Liver (tissue), 9 donors: ENCODE data around the gene LRRC4. TPM values are rescaled to one million over a fixed set of nuclear protein-coding genes. Genes with fewer than 3 reads are reported as not detected.

Experiments
- DNase-seq: peaks from one replicate; pipeline ENCODE4 v3.0.0-alpha.2; 2017; ENCODE audit warnings: low spot score
- H3K27ac ChIP-seq, 2 donors: one replicate each; pipeline ENCODE4 v1.7.0; 2013; ENCODE audit warnings: inconsistent platforms in 2 of 2, low read length in 2 of 2, control low read depth in 1 of 2, low read depth in 1 of 2, mild to moderate bottlenecking in 1 of 2
- H3K27me3 ChIP-seq, 4 donors: one replicate each; pipeline versions ENCODE4 v1.6.1 to v1.7.0; 2013; ENCODE audit warnings: low read length in 3 of 4, inconsistent platforms in 1 of 4, mild to moderate bottlenecking in 1 of 4, moderate library complexity in 1 of 4; ENCODE audit not compliant: control insufficient read depth in 4 of 4, insufficient read depth in 4 of 4
- H3K36me3 ChIP-seq, 4 donors: one replicate each; pipeline versions ENCODE4 v1.6.1 to v1.7.0; 2013; ENCODE audit warnings: low read length in 3 of 4, mild to moderate bottlenecking in 3 of 4, low read depth in 1 of 4, moderate library complexity in 1 of 4; ENCODE audit not compliant: control insufficient read depth in 4 of 4, insufficient read depth in 3 of 4
- H3K4me1 ChIP-seq, 4 donors: one replicate each; pipeline versions ENCODE4 v1.6.1 to v1.7.0; 2013; ENCODE audit warnings: low read length in 3 of 4, mild to moderate bottlenecking in 3 of 4, moderate library complexity in 1 of 4; ENCODE audit not compliant: control insufficient read depth in 4 of 4, insufficient read depth in 4 of 4
- H3K4me3 ChIP-seq, 3 donors: one replicate each; pipeline versions ENCODE4 v1.6.1 to v1.7.0; 2013; ENCODE audit warnings: low read length in 3 of 3, control low read depth in 1 of 3, low read depth in 1 of 3, mild to moderate bottlenecking in 1 of 3
- H3K9ac ChIP-seq, 2 donors: one replicate each; pipeline ENCODE4 v1.7.0; 2013; ENCODE audit warnings: low read length in 2 of 2, mild to moderate bottlenecking in 2 of 2, moderate library complexity in 2 of 2, control low read depth in 1 of 2, low read depth in 1 of 2
- H3K9me3 ChIP-seq, 4 donors: one replicate each; pipeline versions ENCODE4 v1.6.1 to v1.7.0; 2013; ENCODE audit warnings: low read length in 3 of 4; ENCODE audit not compliant: control insufficient read depth in 4 of 4
- EGR1 ChIP-seq, 2 donors: IDR thresholded peaks; 2 replicates each; pipeline ENCODE4 v1.6.1; 2016 to 2018; ENCODE audit warnings: antibody characterized with exemption in 2 of 2, low read depth in 2 of 2
- FOXA1 ChIP-seq: IDR thresholded peaks from 2 replicates; pipeline ENCODE4 v1.6.1; 2016; ENCODE audit warnings: antibody characterized with exemption
- FOXA2 ChIP-seq: IDR thresholded peaks from 2 replicates; pipeline ENCODE4 v1.6.1; 2016; ENCODE audit warnings: antibody characterized with exemption
- GABPA ChIP-seq, 2 donors: IDR thresholded peaks in 1 of 2; conservative IDR thresholded peaks in 1 of 2; 2 replicates each; pipeline ENCODE4 v1.6.1; 2016; ENCODE audit warnings: antibody characterized with exemption in 2 of 2, mild to moderate bottlenecking in 1 of 2, moderate library complexity in 1 of 2
- HNF4A ChIP-seq, 2 donors: conservative IDR thresholded peaks; 2 replicates each; pipeline ENCODE4 v1.6.1; 2016; ENCODE audit warnings: antibody characterized with exemption in 2 of 2, mild to moderate bottlenecking in 2 of 2
- HNF4G ChIP-seq: IDR thresholded peaks from 2 replicates; pipeline ENCODE4 v1.6.1; 2016; ENCODE audit warnings: antibody characterized with exemption
- JUND ChIP-seq, 2 donors: IDR thresholded peaks; 2 replicates each; pipeline ENCODE4 v1.6.1; 2016; ENCODE audit warnings: antibody characterized with exemption in 2 of 2
- NR2F2 ChIP-seq: IDR thresholded peaks from 2 replicates; pipeline ENCODE4 v1.6.1; 2016; ENCODE audit warnings: antibody characterized with exemption
- RAD21 ChIP-seq, 2 donors: IDR thresholded peaks; 2 replicates each; pipeline ENCODE4 v1.6.1; 2016; ENCODE audit warnings: antibody characterized with exemption in 2 of 2, mild to moderate bottlenecking in 2 of 2
- RXRA ChIP-seq, 2 donors: IDR thresholded peaks; 2 replicates each; pipeline ENCODE4 v1.6.1; 2017 to 2018; ENCODE audit warnings: antibody characterized with exemption in 2 of 2, mild to moderate bottlenecking in 1 of 2
- SP1 ChIP-seq: IDR thresholded peaks from 2 replicates; pipeline ENCODE4 v1.6.1; 2018; ENCODE audit warnings: antibody characterized with exemption, mild to moderate bottlenecking
- TAF1 ChIP-seq: conservative IDR thresholded peaks from 2 replicates; pipeline ENCODE4 v1.6.1; 2016; ENCODE audit warnings: antibody characterized with exemption, mild to moderate bottlenecking
- YY1 ChIP-seq: IDR thresholded peaks from 2 replicates; pipeline ENCODE4 v1.6.1; 2016; ENCODE audit warnings: antibody characterized with exemption, mild to moderate bottlenecking
- WGBS: extraction: QIAGEN DNeasy Blood & Tissue Kit; methylation state at CpG from one replicate; pipeline ENCODE4 v1.1.7; 2013; 5-methylcytosine and 5-hydroxymethylcytosine counted together
- polyA plus RNA-seq, 2 donors: library from polyadenylated mRNA; stranded (reverse) in 1 of 2; unstranded in 1 of 2; fragments of 200-250 nt in 1 of 2; fragments of >200 nt in 1 of 2; fragmentation: Nextera tagmentation in 1 of 2; extraction: Ambion mirVana in 1 of 2; gene quantifications; one replicate each; pipeline versions ENCODE4 v1.2.1 to v1.2.3, GENCODE V29; 2013 to 2015
- total RNA-seq, 2 donors: library from RNA; depleted of rRNA; stranded (reverse); fragments of >200 nt; gene quantifications; one replicate each; pipeline ENCODE4 v1.2.3, GENCODE V29; 2014
- TF ChIP-seq, protein P1 (sequence below): IDR thresholded peaks from 2 replicates; pipeline ENCODE4 v1.6.1; 2016; ENCODE audit warnings: antibody characterized with exemption, mild to moderate bottlenecking
- TF ChIP-seq, protein P2 (sequence below): fragments of 150-350 bp; IDR thresholded peaks from 2 replicates; pipeline ENCODE4 v1.5.1; 2017; ENCODE audit warnings: improper control_type of control experiment, low read depth, low read length; ENCODE audit not compliant: missing input control
- TF ChIP-seq, protein P3 (sequence below): IDR thresholded peaks from 2 replicates; pipeline ENCODE4 v1.6.1; 2016; ENCODE audit warnings: antibody characterized with exemption
- TF ChIP-seq, protein P4 (sequence below): IDR thresholded peaks from 2 replicates; pipeline ENCODE4 v1.6.1; 2016; ENCODE audit warnings: antibody characterized with exemption
- TF ChIP-seq, protein P5 (sequence below): IDR thresholded peaks from 2 replicates; pipeline ENCODE4 v1.6.1; 2016; ENCODE audit warnings: antibody characterized with exemption
- donor health status: healthy.
- donor health status: healthy.
- donor health status: healthy.
- donor health status: healthy.
- donor health status: healthy.

Gene LRRC4
- total and polyA plus RNA-seq, 4 donors = 0.54 to 2.7 (median 1.2) TPM

DNA sequence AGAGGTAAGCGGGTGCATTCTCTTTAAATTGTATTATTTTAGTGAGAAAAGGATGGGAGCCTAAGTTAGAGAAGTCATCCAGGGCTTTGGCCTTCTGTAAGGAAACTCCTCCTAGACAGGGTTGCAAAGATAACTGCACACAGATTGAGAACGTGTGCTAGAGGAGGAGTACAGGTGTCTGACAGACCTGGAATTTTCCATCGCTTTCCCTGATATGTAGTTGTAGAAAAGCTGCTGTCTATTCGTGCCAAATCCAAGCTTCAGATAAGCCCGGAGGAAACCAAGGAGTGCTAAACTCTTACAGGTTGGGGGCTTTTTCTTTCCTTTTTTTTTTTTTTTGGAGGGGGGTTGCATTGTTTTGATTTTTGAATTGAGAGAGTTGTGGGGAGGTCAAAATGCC lies 23.1 kb downstream of the LRRC4 start:
- H3K9ac ChIP-seq = no peak overlapping the region
- H3K27me3 ChIP-seq = no peaks in the 10 kb centered on the region
- H3K9me3 ChIP-seq = no peaks in the 10 kb centered on the region
- H3K27ac ChIP-seq = no peak overlapping the region
- DNase-seq = no peak
- no peak overlapping the region for H3K4me3 ChIP-seq
- H3K36me3 ChIP-seq = peaks cover 0 to 3% (median 0%) of the 10 kb centered on the region in 4 donors
- H3K4me1 ChIP-seq = peaks cover 19 to 47% (median 42%) of the 10 kb centered on the region in 4 donors
- 97% methylated on average over 5 of the region's 5 CpGs for whole genome bisulfite sequencing
- TF ChIP-seq NR2F2 = no peak
- TF ChIP-seq, protein P1, sequence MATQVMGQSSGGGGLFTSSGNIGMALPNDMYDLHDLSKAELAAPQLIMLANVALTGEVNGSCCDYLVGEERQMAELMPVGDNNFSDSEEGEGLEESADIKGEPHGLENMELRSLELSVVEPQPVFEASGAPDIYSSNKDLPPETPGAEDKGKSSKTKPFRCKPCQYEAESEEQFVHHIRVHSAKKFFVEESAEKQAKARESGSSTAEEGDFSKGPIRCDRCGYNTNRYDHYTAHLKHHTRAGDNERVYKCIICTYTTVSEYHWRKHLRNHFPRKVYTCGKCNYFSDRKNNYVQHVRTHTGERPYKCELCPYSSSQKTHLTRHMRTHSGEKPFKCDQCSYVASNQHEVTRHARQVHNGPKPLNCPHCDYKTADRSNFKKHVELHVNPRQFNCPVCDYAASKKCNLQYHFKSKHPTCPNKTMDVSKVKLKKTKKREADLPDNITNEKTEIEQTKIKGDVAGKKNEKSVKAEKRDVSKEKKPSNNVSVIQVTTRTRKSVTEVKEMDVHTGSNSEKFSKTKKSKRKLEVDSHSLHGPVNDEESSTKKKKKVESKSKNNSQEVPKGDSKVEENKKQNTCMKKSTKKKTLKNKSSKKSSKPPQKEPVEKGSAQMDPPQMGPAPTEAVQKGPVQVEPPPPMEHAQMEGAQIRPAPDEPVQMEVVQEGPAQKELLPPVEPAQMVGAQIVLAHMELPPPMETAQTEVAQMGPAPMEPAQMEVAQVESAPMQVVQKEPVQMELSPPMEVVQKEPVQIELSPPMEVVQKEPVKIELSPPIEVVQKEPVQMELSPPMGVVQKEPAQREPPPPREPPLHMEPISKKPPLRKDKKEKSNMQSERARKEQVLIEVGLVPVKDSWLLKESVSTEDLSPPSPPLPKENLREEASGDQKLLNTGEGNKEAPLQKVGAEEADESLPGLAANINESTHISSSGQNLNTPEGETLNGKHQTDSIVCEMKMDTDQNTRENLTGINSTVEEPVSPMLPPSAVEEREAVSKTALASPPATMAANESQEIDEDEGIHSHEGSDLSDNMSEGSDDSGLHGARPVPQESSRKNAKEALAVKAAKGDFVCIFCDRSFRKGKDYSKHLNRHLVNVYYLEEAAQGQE = no peak
- no peak for TF ChIP-seq TAF1
- TF ChIP-seq, protein P2, sequence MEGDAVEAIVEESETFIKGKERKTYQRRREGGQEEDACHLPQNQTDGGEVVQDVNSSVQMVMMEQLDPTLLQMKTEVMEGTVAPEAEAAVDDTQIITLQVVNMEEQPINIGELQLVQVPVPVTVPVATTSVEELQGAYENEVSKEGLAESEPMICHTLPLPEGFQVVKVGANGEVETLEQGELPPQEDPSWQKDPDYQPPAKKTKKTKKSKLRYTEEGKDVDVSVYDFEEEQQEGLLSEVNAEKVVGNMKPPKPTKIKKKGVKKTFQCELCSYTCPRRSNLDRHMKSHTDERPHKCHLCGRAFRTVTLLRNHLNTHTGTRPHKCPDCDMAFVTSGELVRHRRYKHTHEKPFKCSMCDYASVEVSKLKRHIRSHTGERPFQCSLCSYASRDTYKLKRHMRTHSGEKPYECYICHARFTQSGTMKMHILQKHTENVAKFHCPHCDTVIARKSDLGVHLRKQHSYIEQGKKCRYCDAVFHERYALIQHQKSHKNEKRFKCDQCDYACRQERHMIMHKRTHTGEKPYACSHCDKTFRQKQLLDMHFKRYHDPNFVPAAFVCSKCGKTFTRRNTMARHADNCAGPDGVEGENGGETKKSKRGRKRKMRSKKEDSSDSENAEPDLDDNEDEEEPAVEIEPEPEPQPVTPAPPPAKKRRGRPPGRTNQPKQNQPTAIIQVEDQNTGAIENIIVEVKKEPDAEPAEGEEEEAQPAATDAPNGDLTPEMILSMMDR = no peak
- no peak for TF ChIP-seq RXRA (IDR thresholded peaks at IDR 0.05)
- TF ChIP-seq GABPA (IDR thresholded peaks at IDR 0.05 in 1 of 2, conservative IDR thresholded peaks at IDR 0.05 in 1 of 2) = no peak

DNA sequence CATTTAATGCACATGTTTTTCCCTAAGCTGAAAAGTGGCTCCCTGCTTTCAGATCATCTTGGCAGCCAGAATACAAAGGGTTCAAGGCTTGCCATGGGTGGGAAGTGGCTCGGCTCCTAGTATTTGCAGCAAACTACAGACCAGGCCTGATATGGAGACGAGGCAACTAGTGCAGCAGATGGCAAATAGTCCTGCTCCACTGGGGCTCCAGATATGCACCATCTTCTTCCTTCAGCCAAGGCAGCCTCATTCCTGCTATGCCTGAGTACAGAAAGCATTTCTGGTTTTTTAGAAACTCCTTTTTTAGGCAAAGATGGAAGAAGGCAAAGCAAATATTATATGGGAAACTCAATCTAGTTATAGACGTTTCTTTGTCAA lies 23.9 kb downstream of the LRRC4 start:
- TF ChIP-seq SP1 (no peak), TAF1 (no peak), EGR1 (IDR thresholded peaks at IDR 0.05; ENCODE audit: low read depth in 2 of 2) (no peak), GABPA (IDR thresholded peaks at IDR 0.05 in 1 of 2, conservative IDR thresholded peaks at IDR 0.05 in 1 of 2) (no peak), RAD21 (IDR thresholded peaks at IDR 0.05) (no peak), NR2F2 (no peak), RXRA (IDR thresholded peaks at IDR 0.05) (no peak), FOXA2 (no peak), HNF4A (conservative IDR thresholded peaks at IDR 0.05) (no peak), FOXA1 (no peak), JUND (IDR thresholded peaks at IDR 0.05) (no peak), HNF4G (no peak), YY1 (no peak)
- TF ChIP-seq, protein P3, sequence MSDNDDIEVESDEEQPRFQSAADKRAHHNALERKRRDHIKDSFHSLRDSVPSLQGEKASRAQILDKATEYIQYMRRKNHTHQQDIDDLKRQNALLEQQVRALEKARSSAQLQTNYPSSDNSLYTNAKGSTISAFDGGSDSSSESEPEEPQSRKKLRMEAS = no peak
- TF ChIP-seq, protein P4, sequence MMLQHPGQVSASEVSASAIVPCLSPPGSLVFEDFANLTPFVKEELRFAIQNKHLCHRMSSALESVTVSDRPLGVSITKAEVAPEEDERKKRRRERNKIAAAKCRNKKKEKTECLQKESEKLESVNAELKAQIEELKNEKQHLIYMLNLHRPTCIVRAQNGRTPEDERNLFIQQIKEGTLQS = no peak
- TF ChIP-seq, protein P1 = no peak
- TF ChIP-seq, protein P5, sequence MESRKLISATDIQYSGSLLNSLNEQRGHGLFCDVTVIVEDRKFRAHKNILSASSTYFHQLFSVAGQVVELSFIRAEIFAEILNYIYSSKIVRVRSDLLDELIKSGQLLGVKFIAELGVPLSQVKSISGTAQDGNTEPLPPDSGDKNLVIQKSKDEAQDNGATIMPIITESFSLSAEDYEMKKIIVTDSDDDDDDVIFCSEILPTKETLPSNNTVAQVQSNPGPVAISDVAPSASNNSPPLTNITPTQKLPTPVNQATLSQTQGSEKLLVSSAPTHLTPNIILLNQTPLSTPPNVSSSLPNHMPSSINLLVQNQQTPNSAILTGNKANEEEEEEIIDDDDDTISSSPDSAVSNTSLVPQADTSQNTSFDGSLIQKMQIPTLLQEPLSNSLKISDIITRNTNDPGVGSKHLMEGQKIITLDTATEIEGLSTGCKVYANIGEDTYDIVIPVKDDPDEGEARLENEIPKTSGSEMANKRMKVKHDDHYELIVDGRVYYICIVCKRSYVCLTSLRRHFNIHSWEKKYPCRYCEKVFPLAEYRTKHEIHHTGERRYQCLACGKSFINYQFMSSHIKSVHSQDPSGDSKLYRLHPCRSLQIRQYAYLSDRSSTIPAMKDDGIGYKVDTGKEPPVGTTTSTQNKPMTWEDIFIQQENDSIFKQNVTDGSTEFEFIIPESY = no peak
- TF ChIP-seq, protein P2 = no peak
- WGBS = 92% methylated on average over 3 of the region's 3 CpGs
- H3K36me3 ChIP-seq = peaks cover 0 to under 1% (median 0%) of the 10 kb centered on the region in 4 donors
- no peak for DNase-seq
- H3K9me3 ChIP-seq = no peaks in the 10 kb centered on the region
- H3K27me3 ChIP-seq = no peaks in the 10 kb centered on the region
- H3K4me1 ChIP-seq = peaks cover 21 to 54% (median 47%) of the 10 kb centered on the region in 4 donors
- no peak overlapping the region for H3K27ac ChIP-seq
- no peak overlapping the region for H3K4me3 ChIP-seq
- H3K9ac ChIP-seq = no peak overlapping the region
